ENCODE results near the gene ADAM17. TPM values are rescaled to one million over a fixed set of nuclear protein-coding genes. Genes with fewer than 3 reads are reported as not detected.

Gene ADAM17
- total and polyA plus RNA-seq, 7 donors: 3.2 to 17.6 (median 12.8) TPM

GRCh38 chr2:9445089-9445488, 110.5 kb downstream of the ADAM17 start:
- Histone ChIP-seq H3K4me3 (no peak overlapping the region), H3K4me1 (no peaks in the 10 kb centered on the region), H3K9me3 (no peaks in the 10 kb centered on the region), H3K27ac (no peak overlapping the region), H3K36me3 (peaks cover 0 to 90% (median 20%) of the 10 kb centered on the region in 4 donors), H3K27me3 (no peaks in the 10 kb centered on the region)
- intact Hi-C loops (cut with DNase I): no loop called here
- no peak for TF ChIP-seq POLR2AphosphoS5 (IDR thresholded peaks at IDR 0.05)
- WGBS, 2 donors: 85 to 88% methylated on average over 7 of the region's 7 CpGs
- DNase-seq: no peak

GRCh38 chr2:9443526-9443925, 112.1 kb downstream of the ADAM17 start:
- no peaks in the 10 kb centered on the region for H3K4me1 ChIP-seq
- peaks cover 0 to 90% (median 20%) of the 10 kb centered on the region in 4 donors for H3K36me3 ChIP-seq
- H3K9me3 ChIP-seq: no peaks in the 10 kb centered on the region
- no peak overlapping the region for H3K27ac ChIP-seq
- H3K4me3 ChIP-seq: no peak overlapping the region
- TF ChIP-seq POLR2A (IDR thresholded peaks at IDR 0.05) (no peak), CTCF (IDR thresholded peaks at IDR 0.05) (no peak), POLR2AphosphoS5 (IDR thresholded peaks at IDR 0.05) (no peak), EP300 (IDR thresholded peaks at IDR 0.05) (no peak)
- no peaks in the 10 kb centered on the region for H3K27me3 ChIP-seq
- DNase-seq: no peak
- 90 to 93% methylated on average over 5 of the region's 5 CpGs for WGBS, 2 donors
- intact Hi-C loops (cut with DNase I): no loop called here

- Histone ChIP-seq H3K27me3 (no peaks in the 10 kb centered on the region), H3K4me3 (no peak overlapping the region), H3K9me3 (no peaks in the 10 kb centered on the region), H3K27ac (no peak overlapping the region), H3K4me1 (no peaks in the 10 kb centered on the region), H3K36me3 (peaks cover 6 to 94% (median 33%) of the 10 kb centered on the region in 4 donors)
- DNase-seq: no peak
- intact Hi-C loops (cut with DNase I): no loop called here
- WGBS, 2 donors: 52 to 68% methylated on average over 3 of the region's 3 CpGs
- TF ChIP-seq CTCF (IDR thresholded peaks at IDR 0.05): no peak
- TF ChIP-seq POLR2AphosphoS5 (IDR thresholded peaks at IDR 0.05): no peak
- TF ChIP-seq POLR2A (IDR thresholded peaks at IDR 0.05): no peak
- no peak for TF ChIP-seq EP300 (IDR thresholded peaks at IDR 0.05)
Observed at GRCh38 chr2:9441556-9441955, 114.1 kb downstream of the ADAM17 start.

GRCh38 chr2:9440058-9440727, 115.4 kb downstream of the ADAM17 start:
- no peaks in the 10 kb centered on the region for H3K9me3 ChIP-seq
- H3K36me3 ChIP-seq: peaks cover 6 to 96% (median 39%) of the 10 kb centered on the region in 4 donors
- no peaks in the 10 kb centered on the region for H3K27me3 ChIP-seq
- intact Hi-C loops (cut with DNase I): no loop called here
- 83 to 92% methylated on average over 1 of the region's 1 CpG for WGBS, 2 donors
- H3K4me1 ChIP-seq: no peaks in the 10 kb centered on the region
- DNase-seq: no peak
- TF ChIP-seq EP300 (IDR thresholded peaks at IDR 0.05) (no peak), CTCF (IDR thresholded peaks at IDR 0.05) (no peak), POLR2A (IDR thresholded peaks at IDR 0.05) (no peak), POLR2AphosphoS5 (IDR thresholded peaks at IDR 0.05) (no peak)
- no peak overlapping the region for H3K27ac ChIP-seq
- no peak overlapping the region for H3K4me3 ChIP-seq

- 92% methylated on average over 1 of the region's 1 CpG for WGBS, 2 donors
- TF ChIP-seq EP300 (IDR thresholded peaks at IDR 0.05) (no peak), CTCF (IDR thresholded peaks at IDR 0.05) (no peak), POLR2A (IDR thresholded peaks at IDR 0.05) (no peak), POLR2AphosphoS5 (IDR thresholded peaks at IDR 0.05) (no peak)
- Histone ChIP-seq H3K9me3 (no peaks in the 10 kb centered on the region), H3K4me1 (no peaks in the 10 kb centered on the region), H3K27ac (no peak overlapping the region), H3K36me3 (peaks cover 6 to 89% (median 37%) of the 10 kb centered on the region in 4 donors), H3K27me3 (no peaks in the 10 kb centered on the region), H3K4me3 (no peak overlapping the region)
- no peak for DNase-seq
- intact Hi-C loops (cut with DNase I): no loop called here
Observed at GRCh38 chr2:9439536-9439935, 116.1 kb downstream of the ADAM17 start.

Other genes starting within 250 kb of the ADAM17 start
- 10 to 100 TPM; 52.3 to 75.6 (median 61.6) TPM for gene ITGB1BP1, start 132.3 kb downstream of the ADAM17 start, total RNA-seq
- gene ITGB1BP1, start 132.3 kb downstream of the ADAM17 start, polyA plus RNA-seq: 10 to 100 TPM; 24.3 to 99.7 (median 47.4) TPM
- 10 to 100 TPM; 22.9 to 33.5 (median 27.5) TPM for gene CPSF3, start 132.2 kb downstream of the ADAM17 start, total RNA-seq
- 10 to 100 TPM; 14.4 to 23.6 (median 14.6) TPM for gene CPSF3, start 132.2 kb downstream of the ADAM17 start, polyA plus RNA-seq
- 10 to 100 TPM; 62.3 to 94.9 (median 84.9) TPM for gene IAH1, start 81.3 kb downstream of the ADAM17 start, total RNA-seq
- 10 to 100 TPM; 46.3 to 73.8 (median 72.1) TPM for gene IAH1, start 81.3 kb downstream of the ADAM17 start, polyA plus RNA-seq
- gene YWHAQ, start 75.2 kb upstream of the ADAM17 start, total RNA-seq: 100 to 1,000 TPM; 179 to 273 (median 229) TPM
- gene YWHAQ, start 75.2 kb upstream of the ADAM17 start, polyA plus RNA-seq: 100 to 1,000 TPM; 179 to 240 (median 201) TPM